Activated CD4-positive, alpha-beta T cell treated with anti-CD3 and anti-CD28 coated beads, Interleukin-2, amount 50 U/mL, for 4 hours (primary cell): ENCODE measurements around the gene SYT12.
"Not testable (repeated sequence)": the region's sequence is repeated elsewhere in the genome, so short reads cannot be mapped to it uniquely, and the experiment has no call there.

Experiments
- DNase-seq, 2 experiments: peaks; one replicate each; pipeline ENCODE4 v3.0.0-alpha.2; 2020

Gene SYT12, protein sequence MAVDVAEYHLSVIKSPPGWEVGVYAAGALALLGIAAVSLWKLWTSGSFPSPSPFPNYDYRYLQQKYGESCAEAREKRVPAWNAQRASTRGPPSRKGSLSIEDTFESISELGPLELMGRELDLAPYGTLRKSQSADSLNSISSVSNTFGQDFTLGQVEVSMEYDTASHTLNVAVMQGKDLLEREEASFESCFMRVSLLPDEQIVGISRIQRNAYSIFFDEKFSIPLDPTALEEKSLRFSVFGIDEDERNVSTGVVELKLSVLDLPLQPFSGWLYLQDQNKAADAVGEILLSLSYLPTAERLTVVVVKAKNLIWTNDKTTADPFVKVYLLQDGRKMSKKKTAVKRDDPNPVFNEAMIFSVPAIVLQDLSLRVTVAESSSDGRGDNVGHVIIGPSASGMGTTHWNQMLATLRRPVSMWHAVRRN

GRCh38 chr11:67022961-67023956 is at the start of gene SYT12:
TSS of gene SYT12 (plus strand) at chr11:67023134. CDS start at chr11:67030145, 7,011 bp downstream.
- peak; percentile 14 to 18 for DNase-seq

- DNase-seq, result no peak
Measured at GRCh38 chr11:66973956-66974580, 48.9 kb upstream of the SYT12 start.

GRCh38 chr11:66974724-66975404 is 48.1 kb upstream of the SYT12 start, which contains the start of gene C11orf86:
TSS of gene C11orf86 (plus strand) at chr11:66975304. CDS start at chr11:66975363, 59 bp downstream.
- no peak for DNase-seq

DNA sequence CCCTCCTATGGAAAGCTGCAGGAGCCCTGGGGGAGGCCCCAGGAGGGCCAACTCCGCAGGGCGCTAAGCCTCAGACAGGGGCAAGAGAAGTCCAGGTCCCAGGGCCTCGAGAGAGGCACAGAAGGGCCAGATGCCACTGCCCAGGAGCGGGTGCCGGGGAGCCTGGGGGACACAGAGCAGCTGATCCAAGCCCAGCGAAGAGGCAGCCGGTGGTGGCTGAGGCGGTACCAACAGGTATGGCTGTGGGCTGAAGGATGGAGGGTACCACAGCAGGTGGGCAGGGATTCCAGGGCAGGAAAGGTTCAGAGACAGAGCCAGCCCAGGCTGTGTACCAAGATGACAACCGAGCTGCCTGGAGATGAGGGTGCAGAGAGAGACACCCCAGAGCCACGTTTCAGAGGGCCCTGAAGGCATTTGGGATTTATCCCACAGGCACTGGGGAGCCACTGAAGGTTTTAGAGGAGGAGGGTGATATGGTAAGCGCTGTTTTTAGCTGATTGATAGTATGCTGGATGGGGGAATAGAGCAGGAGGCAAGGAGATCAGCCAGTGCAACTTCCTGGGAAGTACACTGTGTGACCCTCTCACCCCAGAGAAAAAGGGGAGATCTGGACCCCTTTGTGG is 47.4 kb upstream of the SYT12 start:
- DNase-seq, result no peak

GRCh38 chr11:66976028-66976467 is 46.9 kb upstream of the SYT12 start:
- peak in 1 of 2 experiments; percentile 17 for DNase-seq

DNA sequence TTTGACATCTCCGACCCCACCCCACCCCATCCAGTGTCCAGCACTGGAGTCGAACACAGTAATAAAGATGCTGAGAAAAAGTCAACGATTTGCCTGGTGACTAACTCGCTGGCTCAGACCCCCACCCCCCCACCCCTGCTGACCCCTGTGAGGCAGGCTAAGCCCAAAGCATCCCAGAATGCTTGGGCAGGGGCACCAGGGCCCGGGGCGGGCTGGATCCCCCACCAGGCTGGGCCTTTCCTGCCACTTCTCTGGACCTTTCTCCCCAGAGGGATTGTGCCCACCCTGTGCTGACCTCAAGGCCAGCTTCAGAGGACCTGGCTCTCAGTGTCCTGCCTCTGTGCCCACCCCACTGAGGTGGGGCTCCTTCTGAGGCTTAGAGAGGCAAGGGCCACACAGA is 46.0 kb upstream of the SYT12 start:
- no peak for DNase-seq

GRCh38 chr11:66978229-66978628 is 44.7 kb upstream of the SYT12 start:
- no peak for DNase-seq

DNA sequence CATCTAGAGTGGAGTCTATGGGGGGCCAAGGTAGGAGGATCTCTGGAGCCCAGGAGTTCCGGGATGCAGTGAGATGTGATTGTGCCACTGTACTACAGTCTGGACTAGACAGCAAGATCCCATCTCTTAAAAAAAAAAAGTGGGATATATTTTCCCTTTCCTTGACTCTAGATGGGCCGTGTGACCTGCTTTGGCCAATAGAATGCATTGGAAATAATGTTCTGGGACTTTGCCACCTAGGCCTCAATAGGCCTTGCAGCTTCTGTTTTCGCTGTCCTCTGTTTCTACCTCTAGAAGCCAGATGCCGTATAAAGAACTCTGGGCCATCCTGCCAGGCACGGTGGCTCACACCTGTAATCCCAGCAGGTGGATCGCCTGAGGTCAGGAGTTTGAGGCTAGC is 44.2 kb upstream of the SYT12 start:
- DNase-seq, result no peak

DNA sequence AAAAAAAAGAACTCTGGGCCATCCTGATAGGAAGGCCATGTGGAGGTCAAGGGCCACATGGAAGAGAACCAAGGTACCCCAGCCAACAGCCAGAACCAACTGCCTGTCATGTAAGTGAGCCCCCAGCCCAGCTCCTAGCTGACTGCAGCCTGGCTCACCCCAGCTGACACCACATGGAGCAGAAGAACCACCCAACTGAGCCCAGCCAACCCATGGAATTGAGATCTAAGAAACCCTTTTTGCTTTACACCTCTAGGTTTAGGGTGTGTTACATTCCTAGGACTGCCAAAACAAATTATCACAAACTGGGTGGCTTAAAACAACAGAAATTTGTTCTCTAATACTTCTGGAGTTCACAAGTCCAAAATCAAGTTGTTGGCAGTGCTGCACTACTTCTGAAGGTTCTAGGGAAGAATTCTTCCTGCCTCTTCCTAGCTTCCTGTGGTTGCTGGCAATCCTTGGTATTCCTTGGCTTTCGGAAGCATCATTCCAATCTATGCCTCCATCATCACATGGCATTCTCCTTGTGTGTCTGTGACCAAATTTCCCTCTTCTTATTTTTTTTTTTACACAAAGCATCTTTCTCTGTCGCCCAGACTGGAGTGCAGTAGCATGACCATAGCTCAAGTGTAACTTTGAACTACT is 43.5 kb upstream of the SYT12 start:
- DNase-seq, result no peak

DNA sequence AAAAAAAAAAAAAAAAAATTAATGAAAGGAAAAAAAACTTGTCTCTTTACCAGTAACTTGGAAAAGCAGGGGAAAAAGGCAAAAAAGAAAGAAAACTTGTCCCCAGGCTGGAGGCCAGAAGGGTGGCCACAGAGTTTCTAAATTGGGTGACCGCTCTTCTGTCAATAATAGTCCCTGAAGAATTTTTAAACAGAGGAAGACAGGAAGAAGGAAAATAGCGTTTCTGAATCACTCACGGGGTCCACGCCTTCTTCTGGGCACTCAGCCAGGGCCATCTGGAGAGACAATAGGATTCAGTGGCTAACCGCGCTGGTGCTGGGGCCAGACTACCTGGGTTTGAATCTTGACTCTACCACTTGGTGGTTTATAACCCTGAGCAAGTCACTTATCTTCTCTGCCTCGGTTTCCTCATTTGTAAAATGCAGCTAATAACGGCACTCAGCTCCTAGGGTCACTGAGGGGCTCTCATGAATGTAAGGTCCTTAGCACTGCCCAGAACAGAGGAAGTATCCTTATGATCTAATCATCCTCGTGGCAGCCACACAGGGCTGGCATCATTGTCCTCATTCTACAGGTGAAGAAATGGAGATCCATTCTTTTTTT is 40.9 kb upstream of the SYT12 start:
- no peak for DNase-seq

- no peak for DNase-seq
Measured at GRCh38 chr11:66983275-66983924, 39.5 kb upstream of the SYT12 start.

- DNase-seq, result no peak
Measured at GRCh38 chr11:66985508-66986177, 37.3 kb upstream of the SYT12 start.

DNA sequence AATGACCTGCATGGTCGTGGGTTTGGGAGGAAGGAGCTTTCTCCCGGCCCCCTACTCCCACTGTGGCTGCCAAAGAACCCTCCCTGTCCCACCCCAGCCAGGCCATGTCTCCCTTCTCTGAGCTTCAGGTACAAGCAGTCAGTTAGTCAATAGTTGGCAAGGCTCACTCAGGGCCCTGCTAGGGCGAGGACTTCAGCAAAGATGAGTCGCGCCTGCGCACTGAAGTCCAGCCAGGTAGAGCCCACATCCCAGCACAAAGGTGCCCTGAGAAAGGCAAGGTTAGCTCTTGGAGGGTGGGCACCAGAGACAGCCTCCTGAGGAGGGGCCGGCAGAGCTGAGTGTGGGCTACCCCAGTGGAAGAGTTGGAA is 36.8 kb upstream of the SYT12 start:
- DNase-seq, result no peak

DNA sequence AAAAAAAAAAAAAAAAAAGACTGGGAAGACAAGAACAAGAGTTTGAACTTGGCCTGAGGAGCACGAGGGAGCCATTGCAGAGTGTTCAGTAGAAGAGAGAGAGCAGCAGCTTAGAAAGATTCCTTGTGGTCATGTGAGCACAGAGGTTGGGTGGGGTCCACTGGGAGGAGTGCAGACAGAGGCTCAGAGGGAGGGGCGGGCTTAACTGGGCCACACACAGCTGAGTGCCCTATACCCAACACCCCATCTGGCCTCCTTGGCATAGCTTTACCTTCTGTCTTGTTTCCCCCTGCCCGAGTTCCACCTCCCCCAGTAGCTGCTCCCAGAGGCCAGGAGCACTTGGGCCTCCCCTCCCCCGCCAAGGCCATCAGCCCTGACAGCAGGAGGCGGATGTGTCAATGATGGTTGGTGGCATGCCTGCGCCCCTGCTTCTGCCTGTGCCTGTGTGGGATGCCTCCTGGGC is 35.7 kb upstream of the SYT12 start:
- no peak for DNase-seq

- no peak for DNase-seq
Measured at GRCh38 chr11:66987924-66988637, 34.9 kb upstream of the SYT12 start.

GRCh38 chr11:66988741-66989140 is 34.2 kb upstream of the SYT12 start:
- not testable (repeated sequence) for DNase-seq

- DNase-seq, result not testable (repeated sequence)
Measured at GRCh38 chr11:66989360-66989759, 33.6 kb upstream of the SYT12 start.

GRCh38 chr11:66992041-66992440 is 30.9 kb upstream of the SYT12 start:
- no peak for DNase-seq
